SKM-1 (cell line): ENCODE data around the gene SERINC5.
"Not testable (repeated sequence)": the region's sequence is repeated elsewhere in the genome, so short reads cannot be mapped to it uniquely, and the experiment has no call there.

ENCODE experiments used
- DNase-seq: peaks from one replicate; lab custom pipeline; 2025; ENCODE audit not compliant: unreplicated experiment; lab: John Stamatoyannopoulos, UW

Gene SERINC5

GRCh38 chr5:80255811-80256712 lies at the start of gene SERINC5:
Gene SERINC5, minus strand, starts transcription at chr5:80256048. Its CDS starts 126 bp downstream, at chr5:80255922.
- peak; percentile 53 for DNase-seq

GRCh38 chr5:80302636-80303035 lies 46.8 kb upstream of the SERINC5 start:
- no peak for DNase-seq

GRCh38 chr5:80301342-80301741 lies 45.5 kb upstream of the SERINC5 start:
- DNase-seq = not testable (repeated sequence)

- DNase-seq = not testable (repeated sequence)
Observed at GRCh38 chr5:80300796-80301195, 44.9 kb upstream of the SERINC5 start.

- DNase-seq = no peak
Observed at GRCh38 chr5:80300125-80300524, 44.3 kb upstream of the SERINC5 start.

GRCh38 chr5:80299601-80300000 lies 43.8 kb upstream of the SERINC5 start:
- DNase-seq = no peak

GRCh38 chr5:80296121-80296520 lies 40.3 kb upstream of the SERINC5 start:
- DNase-seq = no peak

- no peak for DNase-seq
Observed at GRCh38 chr5:80291761-80292160, 35.9 kb upstream of the SERINC5 start.

GRCh38 chr5:80289320-80289719 lies 33.5 kb upstream of the SERINC5 start:
- no peak for DNase-seq

GRCh38 chr5:80288177-80288576 lies 32.3 kb upstream of the SERINC5 start:
- DNase-seq = no peak

GRCh38 chr5:80284720-80285119 lies 28.9 kb upstream of the SERINC5 start:
- DNase-seq = no peak

- DNase-seq = no peak
Observed at GRCh38 chr5:80283360-80283759, 27.5 kb upstream of the SERINC5 start.

GRCh38 chr5:80282054-80282453 lies 26.2 kb upstream of the SERINC5 start:
- no peak for DNase-seq

GRCh38 chr5:80277191-80277590 lies 21.3 kb upstream of the SERINC5 start:
- no peak for DNase-seq

GRCh38 chr5:80276186-80276585 lies 20.3 kb upstream of the SERINC5 start:
- no peak for DNase-seq

GRCh38 chr5:80275347-80275746 lies 19.5 kb upstream of the SERINC5 start:
- DNase-seq = no peak

- not testable (repeated sequence) for DNase-seq
Observed at GRCh38 chr5:80270543-80270942, 14.7 kb upstream of the SERINC5 start.

GRCh38 chr5:80269991-80270438 lies 14.2 kb upstream of the SERINC5 start:
- no peak for DNase-seq

GRCh38 chr5:80268916-80269315 lies 13.1 kb upstream of the SERINC5 start:
- DNase-seq = no peak

- no peak for DNase-seq
Observed at GRCh38 chr5:80266566-80266965, 10.7 kb upstream of the SERINC5 start.

GRCh38 chr5:80260461-80260860 lies 4.6 kb upstream of the SERINC5 start:
- DNase-seq = no peak

- no peak for DNase-seq
Observed at GRCh38 chr5:80259511-80260203, 3.8 kb upstream of the SERINC5 start.
